Activated CD8-positive, alpha-beta memory T cell treated with anti-CD3 and anti-CD28 coated beads, Interleukin-2, amount 10 ng/mL, durations not matched to agents 7 days and 5 days (primary cell): ENCODE measurements around the gene TMA16. TPM values are rescaled to one million over a fixed set of nuclear protein-coding genes. Genes with fewer than 3 reads are reported as not detected.

Source experiments
- ATAC-seq: fragments of 150-1000 bp; cut with Tn5 transposase; one replicate; pipeline ENCODE4 v1.10.0; 2021; ENCODE audit warnings: moderate library complexity
- CTCF ChIA-PET: fragments of 350-600 bp; sonication (Branson Sonifier 250); formaldehyde crosslinking; loops from one replicate; lab custom pipeline; 2021; ENCODE audit warnings: antibody characterized with exemption; lab: Charles Lee
- DNase-seq: peaks from one replicate; pipeline ENCODE4 v3.0.0-alpha.2; 2020
- H3K27ac Mint-ChIP-seq: one replicate; pipeline ENCODE4 v1.8.0; 2021; ENCODE audit warnings: mild to moderate bottlenecking, mixed read lengths
- H3K27me3 Mint-ChIP-seq: one replicate; pipeline ENCODE4 v1.8.0; 2021; ENCODE audit warnings: mixed read lengths
- H3K36me3 Mint-ChIP-seq: one replicate; pipeline ENCODE4 v1.8.0; 2021; ENCODE audit warnings: mild to moderate bottlenecking, mixed read lengths
- H3K4me1 Mint-ChIP-seq: one replicate; pipeline ENCODE4 v1.8.0; 2021; ENCODE audit warnings: mixed read lengths
- H3K4me3 Mint-ChIP-seq: one replicate; pipeline ENCODE4 v1.8.0; 2021; ENCODE audit warnings: mild to moderate bottlenecking, moderate library complexity, mixed read lengths
- H3K9me3 Mint-ChIP-seq: one replicate; pipeline ENCODE4 v1.8.0; 2022; ENCODE audit warnings: low read depth, mixed read lengths
- total RNA-seq, 2 experiments: library from RNA; stranded (reverse); gene quantifications; one replicate each; pipeline ENCODE4 v1.2.3, GENCODE V29; 2021

TMA16 gene
- total RNA-seq, 2 experiments from 2014 or later = 36.5 to 47.1 TPM

DNA sequence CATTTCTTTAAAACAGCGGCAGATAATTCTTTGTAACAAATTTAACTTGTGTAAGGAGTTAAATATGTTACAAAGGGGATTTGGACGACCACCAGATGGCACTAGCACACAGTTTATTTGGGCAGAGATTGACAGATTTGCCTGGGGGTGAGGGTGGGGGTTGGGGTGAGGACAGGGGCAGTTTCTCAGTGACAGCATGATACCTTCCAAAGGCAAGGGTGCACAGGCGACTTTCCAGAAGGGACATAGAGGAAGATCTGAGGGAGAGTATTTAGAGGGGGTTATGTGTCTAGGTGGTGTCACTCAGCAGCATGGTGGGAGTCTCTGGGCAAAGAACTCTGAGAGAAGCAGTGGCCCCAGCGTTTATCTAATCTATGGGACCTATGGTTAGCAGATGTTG, 9.6 kb upstream of the TMA16 start:
- peaks cover 26% of the 10 kb centered on the region for H3K27me3 Mint-ChIP-seq
- H3K4me3 Mint-ChIP-seq = no peak overlapping the region
- no peaks in the 10 kb centered on the region for H3K36me3 Mint-ChIP-seq
- no peaks in the 10 kb centered on the region for H3K9me3 Mint-ChIP-seq
- H3K27ac Mint-ChIP-seq = no peak overlapping the region
- DNase-seq = peak; percentile 75
- peaks cover 4% of the 10 kb centered on the region for H3K4me1 Mint-ChIP-seq
- peak; percentile 45 for ATAC-seq
- CTCF ChIA-PET = interaction anchor here (0.7 to 3.2 kb wide), 7 partner anchors 7 to 65 kb away, joined by 3 to 35 read pairs (median 4); no protein-coding TSS in a partner anchor

DNA sequence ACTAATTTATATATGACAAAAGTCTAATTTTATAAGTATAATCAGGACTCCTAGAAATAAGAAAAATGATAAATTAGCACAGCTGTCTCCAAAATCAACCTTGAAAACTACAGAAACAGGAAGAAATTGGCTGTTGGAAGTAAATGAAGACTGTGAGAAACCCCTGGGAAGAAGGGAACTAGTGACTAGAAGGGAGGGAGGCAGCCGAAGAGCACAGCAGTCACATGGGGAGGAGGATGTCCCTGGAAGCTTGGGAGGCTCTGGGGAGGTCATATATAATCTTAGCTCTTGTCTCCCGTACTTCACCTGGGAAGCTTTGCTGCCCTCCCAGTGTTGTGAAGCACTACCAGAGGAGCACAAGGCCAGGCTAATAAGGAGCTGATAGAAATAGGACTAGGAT, 8.9 kb upstream of the TMA16 start:
- no peak overlapping the region for H3K4me3 Mint-ChIP-seq
- no peaks in the 10 kb centered on the region for H3K9me3 Mint-ChIP-seq
- H3K4me1 Mint-ChIP-seq = peaks cover 4% of the 10 kb centered on the region
- no peak overlapping the region for H3K27ac Mint-ChIP-seq
- no peaks in the 10 kb centered on the region for H3K36me3 Mint-ChIP-seq
- DNase-seq = no peak
- ATAC-seq = no peak
- peaks cover 31% of the 10 kb centered on the region for H3K27me3 Mint-ChIP-seq
- CTCF ChIA-PET = interaction anchor here (0.7 to 3.2 kb wide), 7 partner anchors 8 to 64 kb away, joined by 3 to 35 read pairs (median 4); no protein-coding TSS in a partner anchor

DNA sequence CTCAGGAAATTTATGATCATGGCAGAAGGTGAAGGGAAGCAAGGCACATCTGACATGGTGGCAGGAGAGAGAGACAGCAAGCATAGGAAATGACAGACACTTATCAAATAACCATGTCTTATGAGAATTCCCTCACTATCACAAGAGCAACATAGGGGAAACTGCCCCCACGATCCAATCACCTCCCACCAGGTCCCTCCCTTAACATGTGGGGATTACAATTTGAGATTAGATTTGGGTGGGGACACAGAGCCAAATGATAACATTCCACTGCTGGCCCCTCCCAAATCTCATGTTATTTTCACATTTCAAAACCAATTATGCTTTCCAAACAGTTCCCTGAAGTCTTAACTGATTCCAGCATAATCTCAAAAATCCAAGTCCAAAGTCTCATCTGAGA, 8.2 kb upstream of the TMA16 start:
- DNase-seq (no peak), ATAC-seq (no peak)
- CTCF ChIA-PET = interaction anchor here (1.2 to 3.2 kb wide), 6 partner anchors 9 to 63 kb away, joined by 3 to 35 read pairs (median 6); no protein-coding TSS in a partner anchor
- Mint-ChIP-seq H3K9me3 (no peaks in the 10 kb centered on the region), H3K27me3 (peaks cover 35% of the 10 kb centered on the region), H3K4me1 (peaks cover 4% of the 10 kb centered on the region), H3K27ac (no peak overlapping the region), H3K4me3 (no peak overlapping the region), H3K36me3 (no peaks in the 10 kb centered on the region)

DNA sequence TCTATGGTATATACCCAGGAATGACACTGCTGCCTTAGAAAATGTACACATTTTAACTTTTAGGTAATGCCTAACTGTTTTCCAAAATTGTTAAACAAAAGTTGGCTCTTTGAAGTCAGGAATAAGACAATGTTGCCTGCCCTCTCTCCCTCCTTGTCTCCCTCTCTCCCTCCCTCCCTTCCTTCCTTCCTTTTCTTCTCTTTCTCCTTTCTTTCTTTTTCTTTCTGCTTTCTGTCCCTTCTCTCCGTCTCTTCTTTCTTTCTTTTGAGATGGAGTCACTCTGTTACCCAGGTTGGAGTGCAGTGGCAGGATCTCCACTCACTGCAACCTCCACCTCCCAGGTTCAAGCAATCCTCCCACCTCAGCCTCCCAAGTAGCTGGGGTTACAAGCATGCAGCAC, 4.6 kb upstream of the TMA16 start:
- ATAC-seq (no peak), DNase-seq (no peak)
- Mint-ChIP-seq H3K9me3 (no peaks in the 10 kb centered on the region), H3K36me3 (no peaks in the 10 kb centered on the region), H3K27ac (no peak overlapping the region), H3K4me3 (no peak overlapping the region), H3K4me1 (peaks cover 12% of the 10 kb centered on the region), H3K27me3 (peaks cover 36% of the 10 kb centered on the region)
- CTCF ChIA-PET = no interaction called here

DNA sequence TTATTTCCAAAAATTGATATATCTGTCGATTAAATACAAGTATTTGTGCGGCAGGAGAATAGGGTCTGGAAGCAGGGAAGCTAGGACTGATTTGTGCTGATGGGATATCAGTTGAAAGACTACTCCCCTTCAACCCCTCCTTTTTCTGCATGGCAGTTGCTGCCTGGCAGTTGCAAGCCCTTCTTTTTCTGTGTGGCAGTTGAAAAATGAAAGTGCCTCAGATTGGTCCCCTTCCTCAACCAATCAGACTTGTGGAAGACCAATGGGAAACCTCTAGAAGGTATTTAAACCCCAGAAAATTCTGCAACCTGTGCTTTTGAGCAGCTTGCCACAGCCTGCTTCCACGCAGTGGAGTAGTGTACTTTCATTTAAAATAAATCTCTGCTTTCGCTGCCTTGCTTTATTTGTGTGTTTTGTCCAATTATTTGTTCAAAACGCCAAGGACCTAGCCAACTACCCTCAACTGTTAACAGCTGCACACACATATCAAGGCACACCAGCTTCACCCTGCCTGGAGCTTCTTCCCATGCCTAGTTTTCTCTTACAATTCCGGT, 1.5 kb upstream of the TMA16 start:
- Mint-ChIP-seq H3K4me3 (peak overlapping the region; percentile 97), H3K27ac (peak overlapping the region; percentile 97)

DNA sequence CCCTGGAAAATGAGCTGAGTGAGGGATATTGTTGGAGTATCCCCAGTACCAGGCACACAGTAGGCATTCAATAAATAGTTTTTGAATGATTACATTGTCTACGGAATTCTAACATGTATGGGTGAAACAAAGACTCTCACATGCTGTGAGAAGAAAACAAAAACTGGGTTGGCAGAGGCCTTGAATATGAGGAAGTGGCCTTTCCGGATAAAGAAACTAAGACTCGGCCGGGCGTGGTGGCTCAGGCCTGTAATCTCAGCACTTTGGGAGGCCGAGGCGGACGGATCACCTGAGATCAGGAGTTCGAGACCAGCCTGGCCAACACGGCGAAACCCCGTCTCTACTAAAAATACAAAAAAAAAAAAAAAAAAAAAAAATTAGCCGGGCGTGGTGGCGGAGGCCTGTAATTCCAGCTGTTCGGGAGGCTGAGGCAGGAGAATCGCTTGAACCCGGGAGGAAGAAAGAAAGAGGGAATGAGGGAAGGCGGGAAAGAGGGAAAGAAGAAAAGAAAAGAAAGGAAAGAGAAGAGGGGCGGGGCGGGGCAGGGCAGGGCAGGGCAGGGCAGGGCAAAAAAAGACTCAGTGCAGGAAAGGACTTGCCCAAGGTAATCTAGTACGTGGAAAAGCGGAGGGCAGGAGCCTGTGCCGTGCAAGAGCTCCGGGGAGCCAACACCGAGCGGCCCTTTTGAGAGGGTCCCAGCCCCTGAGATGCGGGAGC, 689 bp upstream of the TMA16 start:
- H3K27me3 Mint-ChIP-seq = peaks cover 19% of the 10 kb centered on the region
- no peaks in the 10 kb centered on the region for H3K9me3 Mint-ChIP-seq
- no peak for DNase-seq
- H3K36me3 Mint-ChIP-seq = peaks cover 17% of the 10 kb centered on the region
- H3K4me1 Mint-ChIP-seq = peaks cover 31% of the 10 kb centered on the region
- peak overlapping the region; percentile 97 for H3K27ac Mint-ChIP-seq
- peak overlapping the region; percentile 97 for H3K4me3 Mint-ChIP-seq
- no peak for ATAC-seq
- CTCF ChIA-PET = interaction anchor here (1.0 to 3.3 kb wide), 5 partner anchors 12 to 175 kb away, joined by 3 to 45 read pairs (median 4); no protein-coding TSS in a partner anchor

More for the DNA sequence above, 1.5 kb upstream of the TMA16 start:
- ATAC-seq (no peak), DNase-seq (no peak)
- Mint-ChIP-seq H3K4me1 (peaks cover 35% of the 10 kb centered on the region), H3K27me3 (peaks cover 26% of the 10 kb centered on the region), H3K36me3 (peaks cover 14% of the 10 kb centered on the region), H3K9me3 (no peaks in the 10 kb centered on the region)
- CTCF ChIA-PET = interaction anchor here (1.1 to 3.3 kb wide), 3 partner anchors 16 to 55 kb away, joined by 3 to 45 read pairs (median 20); no protein-coding TSS in a partner anchor

DNA sequence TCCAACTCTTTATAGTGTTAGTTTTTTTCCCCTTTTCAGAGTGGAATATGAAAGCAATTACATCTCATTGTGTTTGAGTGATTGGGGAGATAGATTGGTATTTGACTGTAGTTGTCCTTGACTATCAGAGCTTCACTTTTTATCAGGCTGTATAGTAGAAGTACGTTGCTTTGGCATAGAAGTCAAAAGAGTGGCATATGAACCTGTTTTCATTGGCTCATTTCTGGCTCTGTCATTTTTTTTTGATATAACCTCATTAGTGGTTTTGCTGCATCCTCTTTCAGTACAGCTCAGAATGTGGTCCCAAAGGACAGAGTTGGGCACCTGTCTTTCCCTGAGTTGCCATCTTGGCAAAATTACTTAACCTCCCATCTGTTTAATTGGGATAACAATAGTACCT, 1.4 kb downstream of the TMA16 start:
- peak; percentile 5 for ATAC-seq
- Mint-ChIP-seq H3K4me1 (peaks cover 33% of the 10 kb centered on the region), H3K27ac (peak overlapping the region; percentile 85), H3K4me3 (peak overlapping the region; percentile 97), H3K27me3 (peaks cover 4% of the 10 kb centered on the region), H3K9me3 (no peaks in the 10 kb centered on the region), H3K36me3 (peaks cover 22% of the 10 kb centered on the region)
- no peak for DNase-seq
- CTCF ChIA-PET = interaction anchor here (0.8 to 2.4 kb wide), 2 partner anchors 52 to 54 kb away, joined by 3 to 14 read pairs; no protein-coding TSS in a partner anchor

DNA sequence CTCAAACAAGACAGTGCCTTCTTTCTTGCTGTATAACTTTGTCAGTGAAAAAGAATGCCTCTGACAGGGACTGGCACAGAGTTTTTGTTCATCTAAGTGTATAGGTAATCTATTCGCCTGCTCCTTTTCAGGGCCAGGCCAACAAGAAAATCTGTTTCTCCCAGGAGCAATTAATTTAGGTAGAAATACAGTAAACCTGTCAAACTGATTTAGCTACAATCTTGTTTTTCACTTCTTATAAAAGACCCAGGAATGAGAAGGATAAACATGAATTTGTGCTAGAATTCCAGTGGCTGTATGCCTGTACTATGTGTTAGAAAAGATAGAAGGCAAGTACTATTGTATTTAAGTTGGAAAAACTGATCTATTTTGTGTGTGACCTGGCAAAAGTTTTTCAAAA, 6.1 kb downstream of the TMA16 start:
- CTCF ChIA-PET = no interaction called here

DNA sequence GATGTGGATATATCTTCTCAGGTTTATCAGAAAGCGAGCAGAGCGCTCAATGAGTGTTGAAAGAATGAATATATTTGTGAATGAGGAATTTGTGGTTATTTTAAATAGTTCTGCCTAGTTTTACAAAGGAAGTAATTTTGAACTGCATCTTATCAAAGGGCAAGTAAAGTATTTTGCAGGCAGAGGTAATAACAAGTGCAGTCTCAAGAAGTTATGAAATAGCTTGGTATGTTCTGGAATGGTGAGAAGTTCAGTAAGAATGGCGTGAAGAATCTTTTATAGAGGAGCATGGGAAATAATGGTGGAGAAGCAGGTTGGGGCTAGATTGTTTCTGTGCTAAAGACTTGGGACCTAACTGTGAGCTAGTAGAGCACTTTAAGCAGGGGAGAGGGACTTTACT, 10.9 kb downstream of the TMA16 start:
- Mint-ChIP-seq H3K4me1 (peaks cover 22% of the 10 kb centered on the region), H3K9me3 (no peaks in the 10 kb centered on the region), H3K4me3 (no peak overlapping the region), H3K27ac (no peak overlapping the region), H3K27me3 (no peaks in the 10 kb centered on the region), H3K36me3 (peaks cover 33% of the 10 kb centered on the region)
- no peak for DNase-seq
- no peak for ATAC-seq
- CTCF ChIA-PET = interaction anchor here (1.5 to 1.6 kb wide), 2 partner anchors 11 to 41 kb away, joined by 3 to 4 read pairs; no protein-coding TSS in a partner anchor

More for the DNA sequence above, 6.1 kb downstream of the TMA16 start:
- H3K36me3 Mint-ChIP-seq = peaks cover 35% of the 10 kb centered on the region
- no peaks in the 10 kb centered on the region for H3K27me3 Mint-ChIP-seq
- DNase-seq (no peak), ATAC-seq (no peak)
- no peak overlapping the region for H3K27ac Mint-ChIP-seq
- no peak overlapping the region for H3K4me3 Mint-ChIP-seq
- H3K4me1 Mint-ChIP-seq = peaks cover 41% of the 10 kb centered on the region
- no peaks in the 10 kb centered on the region for H3K9me3 Mint-ChIP-seq

DNA sequence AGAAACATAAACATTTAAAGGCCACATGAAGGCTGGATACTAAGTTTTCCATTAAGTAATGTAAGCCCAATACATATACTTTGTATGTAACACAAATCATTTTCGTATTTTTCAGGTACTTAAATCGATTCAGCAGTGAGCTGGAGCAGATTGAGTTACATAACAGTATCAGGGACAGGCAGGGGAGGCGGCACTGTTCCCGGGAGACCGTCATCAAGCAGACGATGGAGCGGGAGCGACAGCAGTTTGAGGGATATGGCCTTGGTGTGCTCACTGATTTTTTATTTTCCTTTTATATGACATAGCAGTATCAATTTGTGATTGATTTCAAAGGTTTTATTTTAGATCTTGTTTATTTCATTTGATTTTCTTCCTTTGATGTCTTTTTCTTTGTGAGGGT, 20.7 kb downstream of the TMA16 start:
- Mint-ChIP-seq H3K27ac (no peak overlapping the region), H3K27me3 (no peaks in the 10 kb centered on the region), H3K4me3 (no peak overlapping the region), H3K9me3 (no peaks in the 10 kb centered on the region), H3K4me1 (peaks cover 1% of the 10 kb centered on the region), H3K36me3 (peaks cover 51% of the 10 kb centered on the region)
- CTCF ChIA-PET = interaction anchor here (0.7 kb wide), 1 partner anchor 35 kb away, joined by 4 read pairs; no protein-coding TSS in a partner anchor
- ATAC-seq = no peak
- no peak for DNase-seq

DNA sequence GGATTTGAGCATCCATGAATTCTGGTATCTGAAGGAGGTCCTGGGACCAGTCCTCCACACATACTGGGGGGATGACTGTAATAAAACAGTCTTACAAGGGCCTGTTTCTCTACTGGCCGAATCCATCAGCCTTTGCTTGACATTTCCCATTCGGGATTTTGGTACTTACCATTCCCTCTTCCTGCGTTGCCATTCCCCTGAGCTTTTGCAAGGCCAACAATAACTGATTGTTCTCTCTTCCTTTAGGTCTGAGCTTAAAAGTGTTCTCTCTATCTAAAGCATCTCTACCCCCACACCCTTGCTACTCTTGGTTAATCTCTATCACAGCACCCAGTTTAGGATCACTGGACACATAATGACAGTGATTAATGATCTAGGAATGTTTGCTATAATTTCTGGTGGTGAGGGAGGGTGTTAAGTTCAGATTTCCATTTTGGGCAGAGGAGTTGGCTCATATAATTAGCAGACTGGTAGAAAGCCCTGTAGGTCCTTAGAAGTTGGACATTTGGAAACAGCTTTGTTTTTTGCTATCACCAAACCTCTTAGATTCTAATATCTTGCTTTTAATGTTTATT, 29.4 kb downstream of the TMA16 start:
- no peak for DNase-seq
- Mint-ChIP-seq H3K9me3 (no peaks in the 10 kb centered on the region), H3K4me1 (no peaks in the 10 kb centered on the region), H3K27ac (no peak overlapping the region), H3K27me3 (no peaks in the 10 kb centered on the region), H3K36me3 (peaks cover 40% of the 10 kb centered on the region), H3K4me3 (no peak overlapping the region)
- no peak for ATAC-seq
- CTCF ChIA-PET = no interaction called here

DNA sequence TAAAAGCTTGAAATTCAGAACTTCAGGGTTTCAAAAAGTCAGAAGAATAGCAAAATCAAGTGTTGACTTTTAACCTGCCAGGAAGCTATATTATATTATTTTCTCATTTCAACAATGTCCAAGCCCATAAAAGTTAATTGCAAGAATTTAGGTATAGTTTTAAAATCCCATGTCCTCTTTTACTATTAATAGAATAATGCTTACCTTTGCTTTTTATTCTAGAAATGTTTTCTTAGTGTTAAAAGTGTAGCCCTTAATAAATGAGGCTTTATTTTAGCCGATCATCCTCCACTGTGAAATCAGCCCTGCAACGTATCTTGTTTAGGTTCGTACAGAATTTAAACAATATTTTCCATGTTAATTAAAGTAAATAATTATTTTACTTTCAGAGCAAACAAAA, 31.5 kb downstream of the TMA16 start:
- no peak overlapping the region for H3K27ac Mint-ChIP-seq
- peaks cover 32% of the 10 kb centered on the region for H3K36me3 Mint-ChIP-seq
- H3K27me3 Mint-ChIP-seq = no peaks in the 10 kb centered on the region
- no peaks in the 10 kb centered on the region for H3K4me1 Mint-ChIP-seq
- ATAC-seq = no peak
- H3K4me3 Mint-ChIP-seq = no peak overlapping the region
- no peak for DNase-seq
- CTCF ChIA-PET = no interaction called here
- no peaks in the 10 kb centered on the region for H3K9me3 Mint-ChIP-seq

DNA sequence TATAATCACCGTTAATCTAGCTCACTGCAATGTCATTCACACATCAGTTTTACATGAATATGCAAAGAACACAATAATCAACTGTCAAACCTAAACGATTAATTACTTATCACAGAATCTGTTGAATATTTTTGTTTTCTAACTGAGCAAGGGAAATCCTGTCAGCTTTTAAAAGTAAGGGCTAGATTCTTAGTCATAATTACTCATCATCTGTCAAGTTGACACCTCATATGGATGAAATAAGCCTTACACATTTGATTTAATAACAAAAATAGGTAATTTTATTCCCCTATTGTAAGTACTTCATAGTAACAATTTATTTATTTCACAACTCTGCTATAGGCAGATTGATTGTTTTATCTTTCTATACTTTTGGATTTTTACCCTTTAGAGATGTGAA, 32.7 kb downstream of the TMA16 start:
- no peak for DNase-seq
- Mint-ChIP-seq H3K9me3 (no peaks in the 10 kb centered on the region), H3K36me3 (peaks cover 35% of the 10 kb centered on the region), H3K27me3 (no peaks in the 10 kb centered on the region), H3K27ac (no peak overlapping the region), H3K4me1 (no peaks in the 10 kb centered on the region), H3K4me3 (no peak overlapping the region)
- CTCF ChIA-PET = no interaction called here
- ATAC-seq = no peak
